GM20431 (cell line): ENCODE measurements around the gene DPH6.

Experiments used
- in situ Hi-C: fragments of 300-500 bp; cut with MseI, MboI; formaldehyde crosslinking; loops from one replicate; pipeline ENCODE4 v1.15.0; 2020; ENCODE audit warnings: low sequenced_read_pairs; ENCODE audit not compliant: unreplicated experiment

Gene DPH6

GRCh38 chr15:35546511-35547381, 781 bp upstream of the DPH6 start:
- in situ Hi-C loops: no loop called here

GRCh38 chr15:35545316-35545823, 595 bp downstream of the DPH6 start:
- in situ Hi-C loops: no loop called here

GRCh38 chr15:35540885-35541284, 5.1 kb downstream of the DPH6 start:
- in situ Hi-C loops: no loop called here

- in situ Hi-C loops: no loop called here
Measured at GRCh38 chr15:35540021-35540420, 5.9 kb downstream of the DPH6 start.

- in situ Hi-C loops: no loop called here
Measured at GRCh38 chr15:35535365-35535916, 10.5 kb downstream of the DPH6 start.

- in situ Hi-C loops: no loop called here
Measured at GRCh38 chr15:35533130-35534110, 12.5 kb downstream of the DPH6 start.

- in situ Hi-C loops: no loop called here
Measured at GRCh38 chr15:35530698-35531097, 15.3 kb downstream of the DPH6 start.

GRCh38 chr15:35529784-35530183, 16.2 kb downstream of the DPH6 start:
- in situ Hi-C loops: no loop called here

GRCh38 chr15:35522061-35522460, 23.9 kb downstream of the DPH6 start:
- in situ Hi-C loops: no loop called here

- in situ Hi-C loops: no loop called here
Measured at GRCh38 chr15:35519541-35520149, 26.3 kb downstream of the DPH6 start.

GRCh38 chr15:35519052-35519451, 26.9 kb downstream of the DPH6 start:
- in situ Hi-C loops: no loop called here

GRCh38 chr15:35514759-35515158, 31.2 kb downstream of the DPH6 start:
- in situ Hi-C loops: no loop called here

GRCh38 chr15:35507932-35508638, 37.9 kb downstream of the DPH6 start:
- in situ Hi-C loops: no loop called here

- in situ Hi-C loops: no loop called here
Measured at GRCh38 chr15:35506272-35506870, 39.6 kb downstream of the DPH6 start.

GRCh38 chr15:35505809-35506208, 40.2 kb downstream of the DPH6 start:
- in situ Hi-C loops: no loop called here

- in situ Hi-C loops: no loop called here
Measured at GRCh38 chr15:35505141-35505540, 40.8 kb downstream of the DPH6 start.

GRCh38 chr15:35499723-35500122, 46.2 kb downstream of the DPH6 start:
- in situ Hi-C loops: no loop called here

- in situ Hi-C loops: no loop called here
Measured at GRCh38 chr15:35496585-35496984, 49.4 kb downstream of the DPH6 start.

GRCh38 chr15:35495080-35495479, 50.9 kb downstream of the DPH6 start:
- in situ Hi-C loops: no loop called here
